ENCODE data around the gene ATP8A2. TPM values are rescaled to one million over a fixed set of nuclear protein-coding genes. Genes with fewer than 3 reads are reported as not detected.

ATP8A2 gene
- total and polyA plus RNA-seq, 2 of the 8 experiments (the other 6 are each of a cell fraction or from before 2014, with no cell fraction given), result 2.4 to 8.3 TPM

GRCh38 chr13:25630329-25630900, 258.6 kb downstream of the ATP8A2 start:
- H2AFZ ChIP-seq (ENCODE audit: low read length), result no peak overlapping the region
- H4K8ac ChIP-seq (ENCODE audit: extremely low read depth, insufficient read depth, low read length), result no peak overlapping the region
- H3K79me2 ChIP-seq (ENCODE audit: control insufficient read depth in 1 of 2, insufficient read depth in 2 of 2, low read length in 2 of 2), result no peaks in the 10 kb centered on the region
- no peak overlapping the region for H2AK5ac ChIP-seq (ENCODE audit: low read depth, low read length)
- no peak overlapping the region for H3K4ac ChIP-seq (replicated peaks; ENCODE audit: insufficient read length, low read depth, low read length)
- H4K20me1 ChIP-seq (replicated peaks in 1 of 2; ENCODE audit: control insufficient read depth in 1 of 2, insufficient read depth in 2 of 2, low read length in 2 of 2), result no peaks in the 10 kb centered on the region
- no peak overlapping the region for H3K4me3 ChIP-seq (ENCODE audit: extremely low read depth in 1 of 4, insufficient read depth in 2 of 4, low read depth in 3 of 4, low read length in 4 of 4)
- no peak overlapping the region for H2BK20ac ChIP-seq (ENCODE audit: low read length)
- H3K23ac ChIP-seq (ENCODE audit: insufficient read length), result no peak overlapping the region
- H2BK120ac ChIP-seq (replicated peaks; ENCODE audit: low read depth, low read length), result no peak overlapping the region
- no peak overlapping the region for H3K4me2 ChIP-seq (ENCODE audit: insufficient read depth in 1 of 2, low read depth in 2 of 2, low read length in 2 of 2)
- H3K9ac ChIP-seq (replicated peaks in 1 of 4; ENCODE audit: extremely low read depth in 1 of 4, low read depth in 3 of 4, low read length in 3 of 4), result no peak overlapping the region
- no peak overlapping the region for H3K18ac ChIP-seq (ENCODE audit: extremely low read depth, low read length)
- H3K79me1 ChIP-seq (ENCODE audit: low read depth, low read length), result no peaks in the 10 kb centered on the region
- H3K27me3 ChIP-seq (replicated peaks in 1 of 4; ENCODE audit: control insufficient read depth in 3 of 4, extremely low read depth in 1 of 4, insufficient read depth in 3 of 4, low read length in 3 of 4), result no peaks in the 10 kb centered on the region
- no peak overlapping the region for H3K56ac ChIP-seq (replicated peaks; ENCODE audit: insufficient read length, low read depth, low read length)
- no peak for TF ChIP-seq POU5F1 (IDR thresholded peaks at IDR 0.05; ENCODE audit: low read depth, low read length)
- H3K14ac ChIP-seq (ENCODE audit: insufficient read length), result no peak overlapping the region
- ChIA-PET CTCF (ENCODE audit: partially characterized antibody) (interaction anchor here (1.0 kb wide), 1 partner anchor 29 kb away, joined by 3 read pairs; no protein-coding TSS in a partner anchor), POLR2A (ENCODE audit: partially characterized antibody) (no interaction called here)
- no peak overlapping the region for H2BK5ac ChIP-seq (ENCODE audit: low read depth, low read length)
- H3K36me3 ChIP-seq (ENCODE audit: control insufficient read depth in 2 of 4, insufficient read depth in 4 of 4, low read length in 3 of 4), result no peaks in the 10 kb centered on the region
- H4K5ac ChIP-seq (ENCODE audit: insufficient read length, low read depth, low read length), result no peak overlapping the region
- H2BK15ac ChIP-seq (ENCODE audit: low read length), result no peak overlapping the region
- WGBS, 2 experiments (ENCODE audit: extremely low coverage in 1 of 2, insufficient coverage in 1 of 2, insufficient read length in 1 of 2, insufficient replicate concordance in 2 of 2, low coverage in 1 of 2, low lambda C conversion rate in 2 of 2, missing lambda C conversion rate in 1 of 2), result 90% methylated on average over 7 of the region's 7 CpGs; no CpG with 5 or more reads in 1 of the 2 experiments
- H4K91ac ChIP-seq (replicated peaks; ENCODE audit: insufficient read length, low read length), result no peak overlapping the region
- DNase-seq (ENCODE audit: low read depth in 1 of 2, low spot score in 2 of 2), result no peak
- no peaks in the 10 kb centered on the region for H3K23me2 ChIP-seq (ENCODE audit: low read depth, low read length)
- FAIRE-seq, result no peak
- H3K9me3 ChIP-seq (ENCODE audit: insufficient read depth in 2 of 2, low read depth in 1 of 2, low read length in 1 of 2), result peaks cover 0 to 6% of the 10 kb centered on the region in 2 experiments; a peak in 2 of 4 replicates
- peaks cover 0 to 15% (median 9%) of the 10 kb centered on the region in 4 experiments; a peak in 4 of 7 replicates for H3K4me1 ChIP-seq (replicated peaks in 1 of 4; ENCODE audit: control insufficient read depth in 3 of 4, insufficient read depth in 4 of 4, low read length in 3 of 4)
- H3K27ac ChIP-seq (ENCODE audit: low read depth, low read length), result no peak overlapping the region
- H2BK12ac ChIP-seq (ENCODE audit: low read depth, low read length), result no peak overlapping the region

All from H1 (cell line).